ENCODE results near the gene LARP1B. TPM values are rescaled to one million over a fixed set of nuclear protein-coding genes. Genes with fewer than 3 reads are reported as not detected.

The LARP1B gene
- 16.7 and 19.3 TPM in 2 replicates for total RNA-seq

DNA sequence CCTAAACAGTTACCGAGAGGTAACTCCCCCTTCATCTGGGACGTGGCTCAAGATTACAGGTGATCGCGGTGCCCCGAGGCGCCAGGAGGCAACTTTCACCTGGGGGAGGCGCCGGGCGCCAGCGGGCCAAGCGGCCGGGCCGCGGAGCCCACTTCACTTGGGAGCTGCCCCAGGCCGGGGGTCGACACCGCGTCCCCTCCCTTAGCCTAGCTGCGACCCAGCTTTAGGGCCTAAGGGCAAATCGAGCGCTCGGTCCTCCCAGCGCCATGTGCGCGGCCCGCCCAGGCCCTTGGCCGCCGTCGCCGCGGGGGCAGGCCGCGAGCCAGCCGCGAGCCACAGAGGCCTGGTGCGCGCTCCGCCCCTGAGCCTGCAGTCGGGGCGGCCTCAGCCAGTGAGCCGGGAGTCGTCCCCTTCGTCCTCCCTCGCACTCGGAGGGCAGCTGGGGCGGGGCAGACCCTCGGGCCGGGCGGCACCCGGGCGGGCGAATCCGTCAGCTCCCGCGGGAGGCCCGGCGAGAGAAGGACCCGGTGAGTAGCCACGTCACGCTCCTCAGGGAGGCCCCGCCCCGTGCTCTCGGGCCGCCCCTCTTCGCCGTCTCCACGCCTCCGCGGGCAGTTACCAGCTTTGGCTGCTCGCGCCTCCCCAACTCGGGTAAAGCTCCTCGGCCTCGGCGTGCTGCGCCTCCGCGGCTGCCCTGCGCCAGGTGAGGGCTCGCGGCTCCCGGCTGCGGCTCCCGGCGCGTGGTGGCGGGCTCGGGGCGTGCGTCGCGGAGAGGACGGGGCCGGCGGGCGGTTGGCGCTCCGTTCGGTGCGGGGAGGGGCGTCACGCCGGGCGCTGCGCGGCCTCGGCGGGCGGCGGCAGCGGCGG is at the start of gene LARP1B:
TSS of gene LARP1B (plus strand) at position 614 of the 867 bp plus-strand sequence. CDS start 13,640 bp downstream, outside the sequence.

Other genes starting within 250 kb of the LARP1B start
- gene PLK4, start 180.4 kb upstream of the LARP1B start, total RNA-seq = 0.66 and 19.2 TPM in 2 replicates
- 18.0 and 20.9 TPM in 2 replicates for gene MFSD8, start 96.1 kb upstream of the LARP1B start, total RNA-seq
- gene ABHD18, start 95.9 kb upstream of the LARP1B start, total RNA-seq = 5.5 and 7.6 TPM in 2 replicates
- 20.2 and 34.3 TPM in 2 replicates for gene PGRMC2, start 226.5 kb downstream of the LARP1B start, total RNA-seq

Measured in smooth muscle cell of trachea (primary cell).